Thyroid gland (tissue), 4 donors: Measurements from ENCODE around the gene EFCAB6.

ENCODE experiments used
- CTCF ChIP-seq, 6 experiments: fragments of 200-600 bp in 3 of 6; fragments of 450-650 bp in 3 of 6; sonication (generic) in 3 of 6; IDR thresholded peaks; one replicate each; pipeline ENCODE4 v1.5.1; 2016 to 2019; ENCODE audit warnings: antibody characterized with exemption in 6 of 6, mild to moderate bottlenecking in 2 of 6, inconsistent platforms in 1 of 6, moderate library complexity in 1 of 6
- POLR2A ChIP-seq, 2 donors: fragments of 450-650 bp; IDR thresholded peaks; one replicate each; pipeline ENCODE4 v1.6.1; 2017; ENCODE audit warnings: antibody characterized with exemption in 2 of 2, mild to moderate bottlenecking in 2 of 2, moderate library complexity in 1 of 2

- TF ChIP-seq CTCF (IDR thresholded peaks at IDR 0.05), result no peak
- no peak for TF ChIP-seq POLR2A (IDR thresholded peaks at IDR 0.05)
Measured at GRCh38 chr22:43826142-43827002, 14.3 kb upstream of the EFCAB6 start.
